Heart left ventricle (tissue), 11 donors: ENCODE measurements around the gene TFIP11. TPM values are rescaled to one million over a fixed set of nuclear protein-coding genes. Genes with fewer than 3 reads are reported as not detected.

Experiments used
- microRNA counts, 2 donors: library from miRNA; unstranded; fragments of <30 nt; microRNA quantifications; one replicate each; lab custom pipeline; 2016
- microRNA-seq, 4 donors: library from miRNA; unstranded; fragments of <30 nt; microRNA quantifications; one replicate each; pipeline versions ENCODE4 to v1.2.0, GENCODE V29; 2017 to 2020
- polyA plus RNA-seq, 2 donors: library from polyadenylated mRNA; stranded (reverse); fragments of 200-250 nt; gene quantifications; one replicate each; pipeline ENCODE4 v1.2.3, GENCODE V29; 2013
- total RNA-seq, 9 donors: library from RNA; depleted of rRNA in 2 of 9; stranded (reverse); fragments of >200 nt in 2 of 9; fragmentation: NEBNext Ultra II Directional in 3 of 9; extraction: Animal tissue kit (Norgen Biotek cat#: 25700) in 3 of 9; gene quantifications; one replicate each; pipeline versions ENCODE4 v1.1.0 to v1.2.4, GENCODE V29; 2016 to 2023
- donor health status: ischemic (EF 13 %, LVEDD 7.1; RV severe dilation, severe dysfunction).
- donor health status: healthy with polysubstance abuse.
- donor health status: DM: no; HTN: yes; CAD: no.
- donor health status: DM: no; HTN: no; CAD: no.
- donor health status: ischemic (EF 25% LVEDD 5.7; RV mildly dilated, moderate dysfunction).
- donor health status: healthy.
- donor health status: DM: yes; HTN: yes; CAD: no.
- donor health status: PGD.
- donor health status: nonischemic (EF 23%, LVEDD 6.1; RV moderate dilation, normal function).

TFIP11 gene
- total and polyA plus RNA-seq, 11 donors: 15.1 to 28.0 (median 23.1) TPM

MicroRNAs within 50 kb of the gene (microRNA counts, 767-probe panel; counts per million panel counts)
- 0 to 71.6 counts per million in 2 donors for microRNA hsa-miR-548j (lab: Ali Mortazavi, UCI)

Small RNAs within 50 kb of the gene (microRNA-seq; reads per million reads assigned to microRNA genes)
- 1.0 to 10.0 (median 3.0) reads per million in 4 donors for gene MIR548J

Other genes starting within 250 kb of the TFIP11 start
- 1 to 10 TPM in 1 of 9 donors, under 1 TPM in 7, not detected in 1; 0.07 to 1.5 (median 0.14) TPM for gene ASPHD2, start 83.2 kb downstream of the TFIP11 start, total RNA-seq
- under 1 TPM in 1 of 2 donors, not detected in 1; 0.12 TPM for gene ASPHD2, start 83.2 kb downstream of the TFIP11 start, polyA plus RNA-seq
- gene HPS4, start 28.7 kb downstream of the TFIP11 start, total RNA-seq: 10 to 100 TPM in 5 of 9 donors, 1 to 10 TPM in 4; 6.9 to 15.0 (median 10.3) TPM
- gene HPS4, start 28.7 kb downstream of the TFIP11 start, polyA plus RNA-seq: 1 to 10 TPM; 6.2 to 7.2 TPM
- 10 to 100 TPM; 18.2 to 28.9 (median 23.4) TPM for gene SRRD, start 28.6 kb downstream of the TFIP11 start, total RNA-seq
- gene SRRD, start 28.6 kb downstream of the TFIP11 start, polyA plus RNA-seq: 10 to 100 TPM; 11.3 to 24.6 TPM
- 100 to 1,000 TPM in 1 of 9 donors, 10 to 100 TPM in 8; 12.1 to 103 (median 25.2) TPM for gene TPST2, start 77.7 kb upstream of the TFIP11 start, total RNA-seq
- 10 to 100 TPM; 24.3 to 51.7 TPM for gene TPST2, start 77.7 kb upstream of the TFIP11 start, polyA plus RNA-seq
- 1 to 10 TPM in 2 of 9 donors, under 1 TPM in 4, not detected in 3; 0.19 to 3.2 (median 0.43) TPM for gene CRYBB1, start 105.6 kb upstream of the TFIP11 start, total RNA-seq
- gene CRYBB1, start 105.6 kb upstream of the TFIP11 start, polyA plus RNA-seq: under 1 TPM; 0.23 to 0.42 TPM
- not detected for gene CRYBA4, start 109.5 kb upstream of the TFIP11 start, total RNA-seq
- not detected for gene CRYBA4, start 109.5 kb upstream of the TFIP11 start, polyA plus RNA-seq
- gene MIAT, start 145.1 kb upstream of the TFIP11 start, total RNA-seq: 1 to 10 TPM in 1 of 9 donors, under 1 TPM in 8; 0.12 to 2.7 (median 0.47) TPM
- under 1 TPM; 0.15 to 0.46 TPM for gene MIAT, start 145.1 kb upstream of the TFIP11 start, polyA plus RNA-seq